ENCODE measurements around the gene TMPRSS6. TPM values are rescaled to one million over a fixed set of nuclear protein-coding genes. Genes with fewer than 3 reads are reported as not detected.

TMPRSS6 gene
- total RNA-seq, 2 experiments from 2014 or later, result 1.8 to 2.2 TPM

DNA sequence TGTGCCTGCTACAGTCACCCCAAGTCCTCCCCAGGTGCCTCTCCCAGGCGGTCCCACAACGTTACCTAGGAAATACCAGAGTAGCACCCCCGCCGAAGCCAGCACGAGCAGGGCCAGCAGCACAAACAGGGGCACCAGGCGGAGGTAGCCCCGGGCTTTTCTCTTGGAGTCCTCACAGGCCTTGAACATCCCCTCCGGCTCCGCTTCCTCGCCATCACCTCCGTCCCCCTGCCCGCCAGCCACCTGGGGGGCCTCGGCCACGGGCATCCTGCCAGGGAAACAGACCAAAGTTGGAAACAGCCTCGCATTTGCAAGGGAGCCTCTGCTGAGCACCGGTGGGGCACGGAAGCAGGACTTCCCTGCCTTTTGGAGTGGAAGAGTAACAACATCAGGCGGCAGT lies 6.4 kb downstream of the TMPRSS6 start:
- ATAC-seq (ENCODE audit: low read depth) (no peak), DNase-seq (no peak)
- H3K36me3 Mint-ChIP-seq, result no peaks in the 10 kb centered on the region
- H3K27ac Mint-ChIP-seq, result no peak overlapping the region
- no peaks in the 10 kb centered on the region for H3K9me3 Mint-ChIP-seq
- POLR2A ChIA-PET, result interaction anchor here (1.1 kb wide), 1 partner anchor 10 kb away, joined by 3 read pairs; no protein-coding TSS in a partner anchor
- peaks cover 26% of the 10 kb centered on the region for H3K4me1 Mint-ChIP-seq
- H3K4me3 Mint-ChIP-seq, result no peak overlapping the region
- H3K27me3 Mint-ChIP-seq, result peaks cover 2% of the 10 kb centered on the region

DNA sequence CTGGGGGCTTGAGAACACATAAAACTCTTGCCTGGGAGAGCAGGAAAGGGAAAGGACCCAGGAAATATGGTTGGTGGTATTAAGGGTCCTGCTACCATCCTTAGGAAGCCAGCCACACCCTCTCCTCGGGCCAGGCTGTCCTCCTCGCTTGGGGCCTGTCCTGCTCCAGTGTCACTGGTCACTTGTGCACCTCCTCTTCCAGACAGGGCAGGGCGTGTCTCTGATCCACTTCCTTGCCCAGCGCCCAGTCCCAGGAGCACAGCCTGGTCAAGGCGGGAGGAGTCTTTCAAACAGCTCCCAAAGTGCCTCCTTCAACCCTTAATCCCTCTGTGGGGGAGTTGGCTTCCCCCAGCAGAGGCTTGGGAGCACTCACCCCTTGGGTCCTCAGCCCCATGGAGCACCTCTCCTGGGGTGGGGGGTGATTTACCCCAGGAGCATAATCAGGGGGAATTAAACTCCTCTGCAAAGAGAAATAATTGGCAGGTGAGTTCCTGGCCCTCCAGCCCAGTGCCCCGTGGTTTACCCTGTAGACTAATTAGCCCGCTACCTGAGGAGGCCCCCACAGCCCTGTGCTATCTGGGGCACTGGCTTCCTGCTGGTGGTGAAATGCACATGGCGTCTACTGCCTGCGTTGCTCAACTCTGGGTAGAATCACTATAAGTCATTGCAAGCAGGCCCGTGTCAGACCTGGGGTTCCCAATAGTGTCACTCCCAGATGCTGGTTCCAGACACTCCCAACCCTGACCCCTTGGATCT lies 8.0 kb downstream of the TMPRSS6 start:
- POLR2A ChIA-PET, result no interaction called here
- Mint-ChIP-seq H3K27ac (no peak overlapping the region), H3K4me3 (no peak overlapping the region), H3K27me3 (peaks cover 2% of the 10 kb centered on the region), H3K4me1 (peaks cover 26% of the 10 kb centered on the region), H3K36me3 (no peaks in the 10 kb centered on the region), H3K9me3 (no peaks in the 10 kb centered on the region)
- ATAC-seq (ENCODE audit: low read depth) (no peak), DNase-seq (no peak)

DNA sequence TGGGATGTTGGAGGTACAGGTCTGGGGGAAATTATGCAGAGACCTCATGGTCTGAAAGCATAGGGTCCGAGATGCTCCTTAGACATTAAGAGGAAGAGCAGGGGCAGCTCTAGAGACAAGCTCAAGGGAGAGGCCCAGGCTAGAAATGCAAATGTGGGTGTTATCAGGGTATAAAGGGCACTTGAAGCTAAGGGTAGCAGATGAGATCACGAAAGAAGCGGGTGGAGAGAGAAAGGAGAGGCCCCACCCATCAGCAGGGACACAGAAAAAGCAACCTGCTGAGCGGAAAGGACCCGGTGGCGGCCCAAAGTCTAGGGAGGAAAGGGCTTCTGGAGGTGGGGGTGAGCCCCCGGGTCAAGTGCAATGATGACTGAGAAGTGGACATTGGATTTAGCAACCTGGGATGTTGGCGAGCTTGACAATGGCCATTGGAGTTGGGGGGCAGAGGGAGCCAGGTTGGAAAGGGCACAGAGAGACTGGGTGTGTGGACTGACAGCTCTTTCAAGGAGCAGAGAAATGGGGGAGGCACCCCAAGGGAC lies 8.9 kb downstream of the TMPRSS6 start:
- Mint-ChIP-seq H3K4me3 (no peak overlapping the region), H3K27me3 (peaks cover 2% of the 10 kb centered on the region), H3K9me3 (no peaks in the 10 kb centered on the region), H3K36me3 (no peaks in the 10 kb centered on the region), H3K4me1 (peaks cover 27% of the 10 kb centered on the region), H3K27ac (peak overlapping the region; percentile 7)
- POLR2A ChIA-PET, result interaction anchor here (1.5 kb wide), 1 partner anchor 14 kb away, joined by 3 read pairs; no protein-coding TSS in a partner anchor
- ATAC-seq (ENCODE audit: low read depth), result no peak
- DNase-seq, result no peak

DNA sequence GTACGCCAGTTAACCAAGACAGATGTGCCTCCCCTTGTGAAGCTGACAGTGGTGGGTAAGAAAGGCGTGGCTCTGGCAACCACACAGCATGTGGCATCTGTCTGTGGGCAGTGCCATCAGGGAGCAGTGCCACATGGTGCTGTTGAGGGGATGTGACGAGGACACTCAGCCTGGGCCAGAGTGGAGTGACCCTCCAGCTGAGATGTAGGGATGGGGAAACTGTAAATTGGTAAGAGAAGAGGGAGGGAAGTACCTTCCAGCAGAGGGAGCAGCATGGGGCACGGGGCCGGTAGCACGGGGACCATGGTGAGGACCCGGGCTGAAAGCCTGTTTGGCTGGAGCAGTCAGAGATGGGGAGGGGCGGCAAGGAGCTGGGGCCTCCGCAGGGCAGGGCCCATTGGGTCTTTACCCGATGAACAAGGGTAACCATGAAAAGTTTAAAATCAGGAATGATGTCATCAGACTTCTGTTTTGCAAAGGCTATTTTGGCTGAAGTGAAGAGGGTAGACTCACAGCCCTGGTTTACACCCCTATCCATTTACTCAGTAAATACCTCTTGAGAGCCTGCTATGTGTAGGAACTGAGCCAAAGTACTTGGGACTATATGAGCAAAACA lies 10.4 kb downstream of the TMPRSS6 start:
- DNase-seq (no peak), ATAC-seq (ENCODE audit: low read depth) (no peak)
- Mint-ChIP-seq H3K27me3 (peaks cover 2% of the 10 kb centered on the region), H3K36me3 (peaks cover 1% of the 10 kb centered on the region), H3K27ac (peak overlapping the region; percentile 49), H3K4me1 (peaks cover 27% of the 10 kb centered on the region), H3K4me3 (no peak overlapping the region), H3K9me3 (no peaks in the 10 kb centered on the region)
- POLR2A ChIA-PET, result interaction anchor here (1.5 kb wide), 1 partner anchor 12 kb away, joined by 3 read pairs; no protein-coding TSS in a partner anchor

DNA sequence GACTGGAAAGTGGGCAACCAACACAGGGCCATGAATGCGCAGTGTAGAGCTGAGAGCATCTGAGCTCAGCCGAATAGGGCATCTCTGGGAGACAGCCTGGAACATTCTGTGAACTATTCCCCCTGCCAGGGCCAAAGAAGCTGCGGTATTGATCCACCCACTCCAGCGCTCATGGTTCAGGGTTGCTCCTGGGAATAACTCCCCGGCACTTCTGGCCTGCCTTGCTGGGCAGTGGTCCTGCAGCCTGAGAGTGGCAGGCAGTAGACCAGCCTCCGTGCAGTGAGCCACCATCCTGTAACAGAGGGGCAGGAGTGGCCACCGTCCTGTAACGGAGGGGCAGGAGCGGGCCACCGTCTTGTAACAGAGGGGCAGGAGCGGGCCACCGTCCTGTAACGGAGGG lies 12.2 kb downstream of the TMPRSS6 start:
- no peak for DNase-seq
- POLR2A ChIA-PET, result no interaction called here
- Mint-ChIP-seq H3K4me1 (peaks cover 27% of the 10 kb centered on the region), H3K9me3 (no peaks in the 10 kb centered on the region), H3K27ac (no peak overlapping the region), H3K36me3 (peaks cover 1% of the 10 kb centered on the region), H3K27me3 (peaks cover 2% of the 10 kb centered on the region), H3K4me3 (no peak overlapping the region)
- ATAC-seq (ENCODE audit: low read depth), result no peak

DNA sequence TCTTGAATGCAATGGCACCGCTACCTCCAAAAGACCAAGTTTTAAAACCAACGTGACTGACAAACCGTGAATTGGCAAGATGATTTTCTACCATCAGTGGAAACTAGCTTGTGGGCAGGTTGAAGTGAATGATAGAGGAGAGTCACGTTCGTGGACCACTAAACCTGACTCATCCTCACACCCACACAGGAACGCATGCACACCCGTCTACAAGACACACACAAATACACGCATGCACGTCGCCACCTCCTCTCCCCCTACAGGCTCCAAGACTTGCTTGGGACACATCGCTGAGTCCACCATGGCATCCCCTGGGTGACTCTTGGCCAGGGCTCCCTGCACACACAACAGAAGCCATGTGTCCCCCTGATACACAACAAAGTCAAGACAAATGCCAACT lies 14.4 kb downstream of the TMPRSS6 start:
- POLR2A ChIA-PET, result interaction anchor here (0.7 kb wide), 1 partner anchor 235 kb away, joined by 4 read pairs; the partner anchor contains the start of gene NCF4
- ATAC-seq (ENCODE audit: low read depth) (peak; percentile 21), DNase-seq (no peak)
- Mint-ChIP-seq H3K27me3 (no peaks in the 10 kb centered on the region), H3K4me3 (no peak overlapping the region), H3K9me3 (no peaks in the 10 kb centered on the region), H3K4me1 (peaks cover 16% of the 10 kb centered on the region), H3K27ac (no peak overlapping the region), H3K36me3 (peaks cover 1% of the 10 kb centered on the region)

DNA sequence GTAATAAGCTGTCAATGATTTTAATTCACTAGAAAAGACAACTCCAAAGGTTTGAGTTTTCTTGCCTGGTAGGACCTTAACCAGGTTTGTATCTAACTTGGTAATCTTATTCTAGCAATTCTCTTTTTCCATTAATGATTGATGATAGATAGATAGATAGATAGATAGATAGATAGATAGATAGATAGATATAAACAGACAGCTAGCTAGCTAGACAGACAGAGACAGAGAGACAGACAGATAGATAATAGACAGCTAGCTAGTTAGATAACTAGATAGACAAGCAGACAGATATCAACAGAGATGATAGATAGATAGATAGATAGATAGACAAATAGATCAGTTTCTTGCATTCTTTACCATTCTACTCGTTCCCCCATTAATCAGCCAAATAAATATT lies 15.3 kb downstream of the TMPRSS6 start:
- Mint-ChIP-seq H3K9me3 (no peaks in the 10 kb centered on the region), H3K27me3 (no peaks in the 10 kb centered on the region), H3K4me3 (no peak overlapping the region), H3K4me1 (peaks cover 14% of the 10 kb centered on the region), H3K36me3 (peaks cover 1% of the 10 kb centered on the region), H3K27ac (no peak overlapping the region)
- no peak for DNase-seq
- POLR2A ChIA-PET, result no interaction called here
- ATAC-seq (ENCODE audit: low read depth), result no peak

DNA sequence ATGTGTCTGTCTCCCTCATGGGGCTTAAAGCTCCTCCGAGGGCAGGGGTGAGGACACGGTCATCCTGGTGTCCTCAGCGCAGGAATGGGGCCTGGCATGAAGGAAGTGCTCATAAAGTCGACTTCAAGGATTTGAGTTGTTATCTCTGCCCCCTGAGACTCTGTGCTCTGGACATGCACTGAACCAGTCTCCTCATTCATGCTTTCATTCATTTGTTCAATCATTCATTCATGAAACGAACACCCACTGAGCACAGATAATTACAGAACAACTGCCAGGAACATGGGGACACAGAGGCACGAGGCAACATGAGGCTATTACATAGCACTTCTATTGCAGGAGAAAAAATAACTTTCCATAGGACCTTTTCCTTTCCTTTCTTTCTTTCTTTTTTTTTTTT lies 16.5 kb downstream of the TMPRSS6 start:
- Mint-ChIP-seq H3K27ac (no peak overlapping the region), H3K9me3 (no peaks in the 10 kb centered on the region), H3K4me1 (peaks cover 10% of the 10 kb centered on the region), H3K4me3 (no peak overlapping the region), H3K27me3 (no peaks in the 10 kb centered on the region), H3K36me3 (peaks cover 1% of the 10 kb centered on the region)
- POLR2A ChIA-PET, result no interaction called here
- DNase-seq (no peak), ATAC-seq (ENCODE audit: low read depth) (no peak)

DNA sequence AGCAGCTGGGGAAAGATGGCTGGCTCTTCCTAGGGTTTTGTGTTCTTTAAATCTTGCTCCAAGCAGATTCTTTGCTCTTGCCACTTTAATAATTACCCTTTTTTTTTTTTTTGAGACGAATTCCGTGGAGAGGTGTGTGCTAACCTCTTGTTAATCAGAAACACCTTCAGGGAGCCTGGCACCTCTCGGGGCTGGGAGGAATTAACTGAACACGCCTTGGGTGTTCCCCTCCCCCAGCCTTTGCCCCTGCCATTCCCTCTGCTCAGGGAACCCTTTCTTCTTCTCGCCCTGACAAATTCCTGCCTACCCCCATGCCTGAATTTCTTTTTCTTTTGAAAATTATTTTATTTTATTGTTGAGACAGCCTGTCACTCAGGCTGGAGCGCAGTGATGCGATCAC lies 17.5 kb downstream of the TMPRSS6 start:
- Mint-ChIP-seq H3K4me1 (peaks cover 10% of the 10 kb centered on the region), H3K27ac (peak overlapping the region; percentile 12), H3K27me3 (no peaks in the 10 kb centered on the region), H3K36me3 (peaks cover 1% of the 10 kb centered on the region), H3K4me3 (no peak overlapping the region), H3K9me3 (no peaks in the 10 kb centered on the region)
- DNase-seq (no peak), ATAC-seq (ENCODE audit: low read depth) (no peak)
- POLR2A ChIA-PET, result no interaction called here

DNA sequence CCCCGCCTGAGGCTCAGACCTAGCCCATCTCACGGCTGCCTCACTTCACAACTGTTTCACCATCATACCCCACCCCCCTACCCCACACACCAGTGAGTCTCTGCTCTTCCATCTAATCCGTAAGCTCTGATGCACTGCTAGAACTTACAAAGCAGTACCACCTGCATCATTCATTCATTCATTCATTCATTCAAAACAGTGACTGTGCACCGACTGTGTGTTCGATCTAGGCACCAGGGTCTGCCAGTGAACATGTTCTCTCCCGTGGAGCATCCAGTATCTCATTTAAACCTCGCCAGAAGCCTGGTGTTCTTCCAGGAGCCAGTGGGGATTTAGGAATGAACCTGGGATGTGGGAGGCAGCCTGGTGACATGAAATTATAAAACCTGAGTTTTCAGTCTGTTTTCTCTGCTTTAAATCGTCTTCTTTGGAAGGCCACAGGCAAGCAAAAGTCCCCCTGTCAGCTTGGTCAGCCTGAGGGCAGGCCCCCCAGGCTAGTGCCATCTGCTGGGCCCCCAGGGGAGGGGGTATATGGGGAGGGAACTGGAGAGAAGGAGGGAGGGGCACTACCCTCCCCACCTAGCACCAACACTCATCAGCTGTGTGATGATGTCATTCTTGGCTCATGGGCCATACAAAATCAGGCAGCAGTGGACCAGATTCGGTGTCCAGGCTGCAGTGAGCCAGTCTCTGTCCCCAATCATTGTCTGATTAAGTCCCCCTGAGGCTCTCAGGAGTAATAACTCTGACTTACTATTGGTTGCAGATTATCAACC lies 18.4 kb downstream of the TMPRSS6 start:
- no peak overlapping the region for H3K4me3 Mint-ChIP-seq
- no peaks in the 10 kb centered on the region for H3K9me3 Mint-ChIP-seq
- H3K4me1 Mint-ChIP-seq, result peaks cover 8% of the 10 kb centered on the region
- H3K27ac Mint-ChIP-seq, result peak overlapping the region; percentile 19
- POLR2A ChIA-PET, result no interaction called here
- no peak for ATAC-seq (ENCODE audit: low read depth)
- no peaks in the 10 kb centered on the region for H3K27me3 Mint-ChIP-seq
- H3K36me3 Mint-ChIP-seq, result peaks cover 1% of the 10 kb centered on the region
- DNase-seq, result no peak

DNA sequence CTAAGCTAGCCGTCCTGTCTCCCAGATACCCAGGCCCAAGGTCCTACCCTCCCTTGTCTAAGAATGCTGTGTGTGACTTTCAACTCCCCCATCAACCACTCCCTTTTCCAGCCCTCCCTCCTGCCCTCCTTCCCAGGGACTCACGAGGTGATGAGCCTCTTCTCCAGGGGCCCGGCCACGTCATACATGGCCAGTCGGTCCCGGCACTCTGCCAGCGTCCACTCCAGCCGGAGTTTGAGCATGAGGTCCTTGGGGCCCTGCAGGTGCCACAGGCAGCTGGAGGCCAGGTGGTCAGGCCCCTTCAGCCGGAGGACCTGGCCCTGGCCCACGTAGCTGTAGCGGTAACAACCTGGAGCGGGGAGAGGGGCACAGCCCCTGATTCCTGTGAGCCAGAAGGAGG lies 20.1 kb downstream of the TMPRSS6 start:
- POLR2A ChIA-PET, result interaction anchor here (1.0 to 1.6 kb wide), 3 partner anchors 10 to 33 kb away, joined by 4 to 6 read pairs (median 4); no protein-coding TSS in a partner anchor
- ATAC-seq (ENCODE audit: low read depth), result no peak

DNA sequence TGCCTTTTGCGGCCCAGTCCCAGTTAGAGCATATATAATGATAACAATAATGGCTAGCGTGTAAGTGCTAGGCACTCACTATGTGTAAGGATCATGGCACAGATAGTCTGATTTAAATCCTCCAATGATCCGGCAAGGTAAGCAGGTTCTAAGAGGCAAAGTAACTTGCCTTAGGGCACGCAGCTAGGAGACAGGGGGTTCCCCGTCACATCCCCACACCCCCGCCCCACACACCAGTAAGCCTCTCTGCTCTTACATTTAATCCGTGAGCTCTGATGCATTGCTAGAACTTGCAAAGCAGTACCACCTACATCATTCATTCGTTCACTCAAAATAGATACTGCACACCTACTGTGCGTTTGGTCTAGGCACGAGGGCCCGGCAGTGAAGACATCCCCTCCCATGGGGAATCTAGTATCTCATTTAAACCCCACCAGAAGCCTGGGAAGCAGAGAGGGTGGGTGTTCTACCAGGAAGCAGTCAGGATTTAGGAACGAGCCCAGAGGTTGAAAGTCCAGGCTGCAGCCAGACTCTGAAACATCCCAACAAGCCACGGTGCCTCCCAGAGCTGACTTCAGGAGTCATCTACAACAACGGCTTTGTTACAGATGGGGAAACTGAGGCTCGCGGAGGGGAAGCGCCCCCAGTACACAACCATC lies 20.6 kb downstream of the TMPRSS6 start:
- peaks cover 12% of the 10 kb centered on the region for H3K4me1 Mint-ChIP-seq
- no peaks in the 10 kb centered on the region for H3K27me3 Mint-ChIP-seq
- H3K4me3 Mint-ChIP-seq, result no peak overlapping the region
- H3K36me3 Mint-ChIP-seq, result no peaks in the 10 kb centered on the region
- H3K9me3 Mint-ChIP-seq, result no peaks in the 10 kb centered on the region
- no peak for DNase-seq
- ATAC-seq (ENCODE audit: low read depth), result no peak
- POLR2A ChIA-PET, result interaction anchor here (1.0 to 1.6 kb wide), 3 partner anchors 9 to 48 kb away, joined by 3 to 6 read pairs (median 4); no protein-coding TSS in a partner anchor
- no peak overlapping the region for H3K27ac Mint-ChIP-seq

More for the DNA sequence above, 20.1 kb downstream of the TMPRSS6 start:
- H3K27ac Mint-ChIP-seq, result no peak overlapping the region
- no peaks in the 10 kb centered on the region for H3K36me3 Mint-ChIP-seq
- DNase-seq, result no peak
- H3K9me3 Mint-ChIP-seq, result no peaks in the 10 kb centered on the region
- no peaks in the 10 kb centered on the region for H3K27me3 Mint-ChIP-seq
- no peak overlapping the region for H3K4me3 Mint-ChIP-seq
- peaks cover 7% of the 10 kb centered on the region for H3K4me1 Mint-ChIP-seq

All from activated naive CD8-positive, alpha-beta T cell treated with anti-CD3 and anti-CD28 coated beads, Interleukin-2, amount 10 ng/mL, durations not matched to agents 7 days and 5 days (primary cell).